Breast epithelium (tissue), 4 donors: ENCODE measurements around the gene ADGRB2. TPM values are rescaled to one million over a fixed set of nuclear protein-coding genes. Genes with fewer than 3 reads are reported as not detected.

Experiments
- DNase-seq, 2 donors: peaks; one replicate each; pipeline ENCODE4 v3.0.0-alpha.2; 2019; ENCODE audit warnings: low spot score in 2 of 2
- H3K27ac ChIP-seq, 2 donors: fragments of 200-600 bp; sonication (generic) in 1 of 2; one replicate each; pipeline ENCODE4 v1.5.1; 2016 to 2019; ENCODE audit warnings: mild to moderate bottlenecking in 1 of 2
- H3K27me3 ChIP-seq, 2 donors: fragments of 200-600 bp; sonication (generic) in 1 of 2; one replicate each; pipeline versions ENCODE4 v1.5.1 to v1.6.0; 2017 to 2019; ENCODE audit warnings: control low read depth in 1 of 2, mild to moderate bottlenecking in 1 of 2
- H3K36me3 ChIP-seq: fragments of 200-600 bp; one replicate; pipeline ENCODE4 v1.5.1; 2019
- H3K4me1 ChIP-seq, 2 donors: fragments of 200-600 bp; sonication (generic); one replicate each; pipeline ENCODE4 v1.5.1; 2016 to 2019; ENCODE audit warnings: control low read depth in 1 of 2
- H3K4me3 ChIP-seq, 3 donors: fragments of 200-600 bp; sonication (generic); 1 replicate in 2 of 3; 2 replicates in 1 of 3; pipeline ENCODE4 v1.5.1; 2016 to 2019; ENCODE audit warnings: mild to moderate bottlenecking in 3 of 3, moderate library complexity in 2 of 3
- H3K9me3 ChIP-seq, 2 donors: fragments of 200-600 bp; sonication (generic) in 1 of 2; one replicate each; pipeline ENCODE4 v1.5.1; 2016 to 2019; ENCODE audit warnings: control low read depth in 1 of 2
- CTCF ChIP-seq, 3 donors: fragments of 450-650 bp; IDR thresholded peaks; one replicate each; pipeline ENCODE4 v1.5.1; 2016 to 2017; ENCODE audit warnings: antibody characterized with exemption in 3 of 3, mild to moderate bottlenecking in 3 of 3, moderate library complexity in 3 of 3
- POLR2A ChIP-seq: fragments of 450-650 bp; IDR thresholded peaks from one replicate; pipeline ENCODE4 v1.6.1; 2016; ENCODE audit warnings: antibody characterized with exemption, mild to moderate bottlenecking, moderate library complexity
- POLR2AphosphoS5 ChIP-seq, 3 donors: sonication (generic); formaldehyde crosslinking; IDR thresholded peaks; one replicate each; pipeline ENCODE4 v1.6.1; 2017; ENCODE audit warnings: antibody characterized with exemption in 3 of 3
- intact Hi-C: fragments of 100-400 bp; cut with DNase I; formaldehyde crosslinking; loops from one replicate; pipeline ENCODE4 v1.15.1; 2023; ENCODE audit warnings: low total_unique reads
- total RNA-seq, 3 donors: library from RNA; depleted of rRNA; stranded (reverse); fragments of >200 nt; gene quantifications; one replicate each; pipeline ENCODE4 v1.1.0, GENCODE V29; 2016

ADGRB2 gene
- total RNA-seq, 3 donors from 2014 or later = 1.3 to 4.9 (median 2.9) TPM

- H3K9me3 ChIP-seq = no peaks in the 10 kb centered on the region
- H3K4me1 ChIP-seq = no peaks in the 10 kb centered on the region
- no peak overlapping the region for H3K27ac ChIP-seq
- TF ChIP-seq POLR2A (no peak), CTCF (IDR thresholded peaks at IDR 0.05) (no peak), POLR2AphosphoS5 (IDR thresholded peaks at IDR 0.05) (no peak)
- no peaks in the 10 kb centered on the region for H3K36me3 ChIP-seq
- H3K27me3 ChIP-seq = no peaks in the 10 kb centered on the region
- H3K4me3 ChIP-seq = no peak overlapping the region
- intact Hi-C loops = no loop called here
- peak in 1 of 2 donors; percentile 70 for DNase-seq
These were observed 40.2 kb downstream of the ADGRB2 start for GRCh38 chr1:31723828-31724359.

DNA sequence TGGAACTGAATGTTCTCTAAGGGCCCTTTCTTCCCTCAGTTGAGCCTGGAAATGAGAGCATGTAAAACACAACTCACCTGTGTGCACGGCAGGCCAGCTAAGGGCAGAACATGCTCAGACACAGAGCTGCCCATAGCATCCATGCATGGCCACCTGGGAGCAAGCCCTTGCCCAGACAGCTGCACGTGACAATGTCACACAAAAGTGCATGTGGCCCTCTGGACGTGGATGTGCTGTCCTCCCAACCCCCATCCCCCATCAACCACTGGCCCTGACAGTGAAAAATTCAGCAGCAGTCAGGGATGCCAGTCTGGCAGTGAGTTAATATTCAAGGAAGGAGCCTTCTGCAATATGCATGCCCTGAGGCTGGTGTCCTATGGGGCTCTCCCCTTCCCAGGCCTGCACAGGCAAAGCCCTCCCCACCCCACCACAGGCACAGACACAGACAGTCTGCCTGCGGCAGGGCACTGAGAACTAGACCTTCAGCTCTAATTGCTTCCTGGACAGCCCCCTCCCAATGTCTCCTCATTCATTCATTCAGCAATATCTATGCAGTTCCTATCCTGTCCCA lies 45.7 kb downstream of the ADGRB2 start:
- intact Hi-C loops = no loop called here
- no peak for DNase-seq
- TF ChIP-seq POLR2A (no peak), CTCF (IDR thresholded peaks at IDR 0.05) (no peak), POLR2AphosphoS5 (IDR thresholded peaks at IDR 0.05) (no peak)
- no peaks in the 10 kb centered on the region for H3K36me3 ChIP-seq
- no peaks in the 10 kb centered on the region for H3K4me1 ChIP-seq
- H3K27me3 ChIP-seq = no peaks in the 10 kb centered on the region
- no peaks in the 10 kb centered on the region for H3K9me3 ChIP-seq
- H3K27ac ChIP-seq = no peak overlapping the region
- H3K4me3 ChIP-seq = no peak overlapping the region

GRCh38 chr1:31717341-31717740 lies 46.8 kb downstream of the ADGRB2 start:
- Histone ChIP-seq H3K4me1 (no peaks in the 10 kb centered on the region), H3K27ac (no peak overlapping the region), H3K4me3 (no peak overlapping the region), H3K27me3 (no peaks in the 10 kb centered on the region), H3K9me3 (no peaks in the 10 kb centered on the region), H3K36me3 (no peaks in the 10 kb centered on the region)
- TF ChIP-seq CTCF (IDR thresholded peaks at IDR 0.05) (no peak), POLR2AphosphoS5 (IDR thresholded peaks at IDR 0.05) (no peak), POLR2A (no peak)
- no peak for DNase-seq
- intact Hi-C loops = no loop called here

DNA sequence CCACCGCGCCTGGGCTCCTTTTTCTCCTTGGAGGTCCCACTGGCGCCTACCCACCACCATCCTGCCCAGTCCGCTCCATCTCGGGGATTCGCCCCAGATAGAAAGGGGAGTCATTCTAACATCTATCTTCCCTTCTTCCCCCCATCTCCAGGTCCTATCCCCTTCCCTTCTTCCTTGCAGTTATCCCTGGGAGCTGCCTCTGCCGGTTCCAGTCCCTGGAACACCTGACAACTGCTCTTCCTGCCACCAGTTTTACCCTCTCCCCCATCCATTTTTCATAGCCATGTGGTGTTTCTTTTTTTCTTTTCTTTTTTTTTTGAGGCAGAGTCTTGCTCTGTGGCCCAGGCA lies 48.3 kb downstream of the ADGRB2 start:
- Histone ChIP-seq H3K9me3 (no peaks in the 10 kb centered on the region), H3K27me3 (no peaks in the 10 kb centered on the region), H3K36me3 (no peaks in the 10 kb centered on the region), H3K4me3 (peak overlapping the region; percentile 38 to 58 (median 41)), H3K27ac (peak overlapping the region; percentile 82 to 89), H3K4me1 (no peaks in the 10 kb centered on the region)
- peak in 1 of 3 donors; percentile 7 for TF ChIP-seq CTCF (IDR thresholded peaks at IDR 0.05)
- no peak for TF ChIP-seq POLR2A
- no peak for DNase-seq
- intact Hi-C loops = no loop called here

DNA sequence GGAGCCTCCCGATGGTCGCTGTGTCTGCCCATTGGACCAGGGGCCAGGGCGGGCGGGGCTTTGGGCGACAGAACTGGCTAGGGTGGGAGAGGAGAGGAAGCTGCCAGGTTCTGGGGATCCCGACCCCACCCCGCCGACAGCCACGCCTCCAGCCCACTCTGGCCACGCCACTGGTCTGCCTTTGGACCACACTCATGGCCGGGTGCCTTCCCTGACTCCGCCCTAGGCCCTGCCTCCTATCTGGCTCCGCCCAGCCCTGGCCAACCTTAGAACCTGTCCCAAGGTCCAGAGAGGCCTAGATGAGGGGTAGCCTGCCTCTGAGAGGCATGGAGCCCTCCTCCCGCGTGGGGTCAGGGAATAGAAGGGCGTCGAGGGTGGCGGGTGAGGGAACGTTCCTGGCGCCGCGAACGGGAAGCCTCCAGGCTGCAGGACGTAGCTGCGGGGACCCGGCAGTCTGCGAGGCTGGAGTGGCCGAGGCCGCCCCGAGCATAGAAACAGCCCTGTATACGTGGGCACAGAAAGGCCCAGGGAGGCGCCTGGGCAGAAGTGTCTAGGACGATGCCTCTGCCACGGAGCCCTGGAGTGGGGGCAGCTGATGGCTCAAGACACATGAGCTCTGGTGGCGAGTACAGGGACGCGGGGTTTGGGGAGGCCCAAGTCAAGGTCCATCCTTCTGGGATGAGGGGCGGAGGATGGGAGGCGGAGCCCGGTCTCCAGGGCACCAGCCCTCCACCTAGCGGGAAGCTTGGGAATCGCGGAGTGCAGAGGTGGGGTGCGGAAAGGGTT lies 48.9 kb downstream of the ADGRB2 start:
- H3K27ac ChIP-seq = peak overlapping the region; percentile 82 to 89
- H3K36me3 ChIP-seq = no peaks in the 10 kb centered on the region
- H3K4me1 ChIP-seq = no peaks in the 10 kb centered on the region
- H3K27me3 ChIP-seq = no peaks in the 10 kb centered on the region
- peak; percentile 65 to 76 for DNase-seq
- intact Hi-C loops = no loop called here
- peak overlapping the region; percentile 38 to 58 (median 41) for H3K4me3 ChIP-seq
- no peaks in the 10 kb centered on the region for H3K9me3 ChIP-seq
- peak; percentile 46 to 78 (median 73) for TF ChIP-seq CTCF (IDR thresholded peaks at IDR 0.05)
- no peak for TF ChIP-seq POLR2AphosphoS5 (IDR thresholded peaks at IDR 0.05)
- TF ChIP-seq POLR2A = peak; percentile 16
